Measurements from ENCODE around the gene ATP6V0D1. TPM values are rescaled to one million over a fixed set of nuclear protein-coding genes. Genes with fewer than 3 reads are reported as not detected.

Gene ATP6V0D1
- total RNA-seq, 2 donors from 2014 or later, result 53.7 to 102 TPM

DNA sequence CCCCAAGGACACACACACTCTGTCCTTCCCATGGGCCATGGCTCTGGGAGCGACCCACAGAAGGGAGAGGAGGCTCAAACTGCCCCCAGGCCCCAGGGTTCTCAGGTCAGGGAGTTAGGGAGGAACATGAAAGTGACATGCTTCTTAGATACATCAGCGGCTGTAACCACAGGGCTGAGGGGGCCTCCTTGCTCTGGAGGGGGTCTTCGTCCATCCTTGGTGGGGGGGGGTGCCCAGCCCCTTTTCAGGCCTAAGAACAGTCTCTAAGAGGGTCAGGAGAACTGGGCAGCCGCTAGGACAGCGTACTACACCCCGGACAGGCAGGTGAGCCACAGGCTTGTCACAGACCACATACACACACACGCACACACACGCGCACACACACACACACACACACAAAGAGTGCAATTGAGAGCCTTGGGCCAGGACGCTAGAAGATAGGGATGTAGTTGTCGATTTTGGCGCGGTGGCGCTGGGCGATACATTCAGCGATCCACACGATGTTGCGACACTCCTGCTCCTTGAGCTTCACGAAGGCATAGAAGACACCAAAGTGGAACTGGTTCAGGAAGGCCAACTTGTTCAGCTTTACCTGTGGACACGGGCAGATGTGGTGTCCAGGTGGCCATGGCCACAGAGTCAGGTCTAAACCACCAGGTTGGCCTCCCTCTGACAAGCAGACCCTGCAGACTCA, 42.7 kb downstream of the ATP6V0D1 start:
- no peaks in the 10 kb centered on the region for H3K9me3 ChIP-seq
- intact Hi-C loops (cut with DNase I), result no loop called here
- no peak overlapping the region for H3K4me3 ChIP-seq
- no peak for TF ChIP-seq POLR2A (IDR thresholded peaks at IDR 0.05)
- TF ChIP-seq, protein P1, sequence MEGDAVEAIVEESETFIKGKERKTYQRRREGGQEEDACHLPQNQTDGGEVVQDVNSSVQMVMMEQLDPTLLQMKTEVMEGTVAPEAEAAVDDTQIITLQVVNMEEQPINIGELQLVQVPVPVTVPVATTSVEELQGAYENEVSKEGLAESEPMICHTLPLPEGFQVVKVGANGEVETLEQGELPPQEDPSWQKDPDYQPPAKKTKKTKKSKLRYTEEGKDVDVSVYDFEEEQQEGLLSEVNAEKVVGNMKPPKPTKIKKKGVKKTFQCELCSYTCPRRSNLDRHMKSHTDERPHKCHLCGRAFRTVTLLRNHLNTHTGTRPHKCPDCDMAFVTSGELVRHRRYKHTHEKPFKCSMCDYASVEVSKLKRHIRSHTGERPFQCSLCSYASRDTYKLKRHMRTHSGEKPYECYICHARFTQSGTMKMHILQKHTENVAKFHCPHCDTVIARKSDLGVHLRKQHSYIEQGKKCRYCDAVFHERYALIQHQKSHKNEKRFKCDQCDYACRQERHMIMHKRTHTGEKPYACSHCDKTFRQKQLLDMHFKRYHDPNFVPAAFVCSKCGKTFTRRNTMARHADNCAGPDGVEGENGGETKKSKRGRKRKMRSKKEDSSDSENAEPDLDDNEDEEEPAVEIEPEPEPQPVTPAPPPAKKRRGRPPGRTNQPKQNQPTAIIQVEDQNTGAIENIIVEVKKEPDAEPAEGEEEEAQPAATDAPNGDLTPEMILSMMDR (IDR thresholded peaks at IDR 0.05), result no peak
- H3K27me3 ChIP-seq, result no peaks in the 10 kb centered on the region
- no peak overlapping the region for H3K27ac ChIP-seq
- ATAC-seq (no peak), DNase-seq (no peak)
- H3K4me1 ChIP-seq, result peaks cover 26% of the 10 kb centered on the region
- WGBS, 2 donors, result 89 to 91% methylated on average over 16 to 20 of the region's 20 CpGs
- H3K36me3 ChIP-seq (replicated peaks in 1 of 2; ENCODE audit: insufficient read depth in 1 of 2, low read depth in 2 of 2), result peaks cover 9 to 16% of the 10 kb centered on the region in 2 donors

DNA sequence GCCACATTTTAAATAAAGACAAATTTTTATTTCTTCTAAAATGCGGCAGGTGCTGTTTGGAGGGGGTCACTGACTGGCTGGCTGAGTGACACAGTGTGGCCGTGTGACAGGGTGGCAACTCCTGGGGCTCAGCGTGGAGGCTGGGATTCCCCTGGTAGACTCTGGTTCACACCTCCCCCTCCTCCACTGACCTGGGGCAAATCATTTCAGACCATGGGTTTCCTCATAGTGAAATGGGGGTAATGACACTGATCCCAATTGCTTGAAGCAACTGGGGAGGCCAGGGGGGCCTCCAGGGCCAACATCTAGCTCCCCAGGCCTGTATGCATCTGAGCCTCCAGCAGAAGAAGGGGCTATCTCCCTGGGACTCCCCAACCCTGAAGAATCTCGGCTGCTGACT, 43.4 kb downstream of the ATP6V0D1 start:
- H3K27ac ChIP-seq, result no peak overlapping the region
- no peak overlapping the region for H3K4me3 ChIP-seq
- ATAC-seq (no peak), DNase-seq (no peak)
- TF ChIP-seq, protein P1 (IDR thresholded peaks at IDR 0.05), result no peak
- no peak for TF ChIP-seq POLR2A (IDR thresholded peaks at IDR 0.05)
- WGBS, 2 donors, result 72 to 86% methylated on average over 3 to 4 of the region's 4 CpGs
- no peaks in the 10 kb centered on the region for H3K9me3 ChIP-seq
- H3K27me3 ChIP-seq, result no peaks in the 10 kb centered on the region
- intact Hi-C loops (cut with DNase I), result no loop called here
- peaks cover 18% of the 10 kb centered on the region for H3K4me1 ChIP-seq
- H3K36me3 ChIP-seq (replicated peaks in 1 of 2; ENCODE audit: insufficient read depth in 1 of 2, low read depth in 2 of 2), result peaks cover 9 to 16% of the 10 kb centered on the region in 2 donors

DNA sequence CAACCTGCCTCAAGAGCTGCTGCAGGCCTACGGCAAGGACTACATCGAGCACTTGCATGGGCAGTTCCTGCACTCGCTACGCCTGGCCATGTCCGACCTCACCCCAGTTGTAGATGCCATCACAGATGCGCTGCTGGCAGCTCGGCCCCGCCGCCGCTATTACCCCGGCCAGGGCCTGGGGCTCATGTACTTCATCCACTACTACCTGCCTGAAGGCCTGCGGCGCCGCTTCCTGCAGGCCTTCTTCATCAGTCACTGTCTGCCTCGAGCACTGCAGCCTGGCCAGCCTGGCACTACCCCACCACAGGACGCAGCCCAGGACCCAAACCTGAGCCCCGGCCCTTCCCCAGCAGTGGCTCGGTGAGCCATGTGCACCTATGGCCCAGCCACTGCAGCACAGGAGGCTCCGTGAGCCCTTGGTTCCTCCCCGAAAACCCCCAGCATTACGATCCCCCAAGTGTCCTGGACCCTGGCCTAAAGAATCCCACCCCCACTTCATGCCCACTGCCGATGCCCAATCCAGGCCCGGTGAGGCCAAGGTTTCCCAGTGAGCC, 44.2 kb downstream of the ATP6V0D1 start:
- intact Hi-C loops (cut with DNase I), result no loop called here
- H3K9me3 ChIP-seq, result no peaks in the 10 kb centered on the region
- H3K27ac ChIP-seq, result no peak overlapping the region
- peaks cover 9 to 16% of the 10 kb centered on the region in 2 donors for H3K36me3 ChIP-seq (replicated peaks in 1 of 2; ENCODE audit: insufficient read depth in 1 of 2, low read depth in 2 of 2)
- ATAC-seq (no peak), DNase-seq (no peak)
- no peak overlapping the region for H3K4me3 ChIP-seq
- peaks cover 14% of the 10 kb centered on the region for H3K4me1 ChIP-seq
- no peaks in the 10 kb centered on the region for H3K27me3 ChIP-seq
- 91 to 94% methylated on average over 17 to 20 of the region's 23 CpGs for WGBS, 2 donors
- TF ChIP-seq POLR2A (IDR thresholded peaks at IDR 0.05), result no peak
- TF ChIP-seq, protein P1 (IDR thresholded peaks at IDR 0.05), result no peak

DNA sequence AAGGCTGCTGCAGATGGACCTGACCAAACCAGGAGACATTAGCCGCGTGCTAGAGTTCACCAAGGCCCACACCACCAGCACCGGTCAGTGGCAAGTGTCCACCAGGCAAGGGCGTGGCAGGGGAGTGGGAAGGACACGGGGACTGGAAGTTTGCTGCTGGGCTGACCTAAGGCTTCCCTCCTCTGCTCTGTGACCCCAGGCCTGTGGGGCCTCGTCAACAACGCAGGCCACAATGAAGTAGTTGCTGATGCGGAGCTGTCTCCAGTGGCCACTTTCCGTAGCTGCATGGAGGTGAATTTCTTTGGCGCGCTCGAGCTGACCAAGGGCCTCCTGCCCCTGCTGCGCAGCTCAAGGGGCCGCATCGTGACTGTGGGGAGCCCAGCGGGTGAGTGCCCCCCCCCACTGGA, 45.2 kb downstream of the ATP6V0D1 start:
- DNase-seq, result no peak
- Histone ChIP-seq H3K4me1 (peaks cover 8% of the 10 kb centered on the region), H3K36me3 (replicated peaks in 1 of 2; ENCODE audit: insufficient read depth in 1 of 2, low read depth in 2 of 2) (peaks cover 9 to 16% of the 10 kb centered on the region in 2 donors), H3K4me3 (no peak overlapping the region), H3K9me3 (no peaks in the 10 kb centered on the region), H3K27ac (no peak overlapping the region), H3K27me3 (no peaks in the 10 kb centered on the region)
- 89% methylated on average over 16 of the region's 16 CpGs; no CpG with 5 or more reads in 1 of the 2 donors for WGBS, 2 donors
- intact Hi-C loops (cut with DNase I), result no loop called here
- TF ChIP-seq, protein P1 (IDR thresholded peaks at IDR 0.05), result no peak
- no peak for TF ChIP-seq POLR2A (IDR thresholded peaks at IDR 0.05)
- no peak for ATAC-seq
